Central memory CD4-positive, alpha-beta T cell (primary cell): ENCODE data around the gene KCMF1.

Experiments used
- DNase-seq: peaks from one replicate; pipeline ENCODE4 v3.0.0; 2022

Gene KCMF1

DNA sequence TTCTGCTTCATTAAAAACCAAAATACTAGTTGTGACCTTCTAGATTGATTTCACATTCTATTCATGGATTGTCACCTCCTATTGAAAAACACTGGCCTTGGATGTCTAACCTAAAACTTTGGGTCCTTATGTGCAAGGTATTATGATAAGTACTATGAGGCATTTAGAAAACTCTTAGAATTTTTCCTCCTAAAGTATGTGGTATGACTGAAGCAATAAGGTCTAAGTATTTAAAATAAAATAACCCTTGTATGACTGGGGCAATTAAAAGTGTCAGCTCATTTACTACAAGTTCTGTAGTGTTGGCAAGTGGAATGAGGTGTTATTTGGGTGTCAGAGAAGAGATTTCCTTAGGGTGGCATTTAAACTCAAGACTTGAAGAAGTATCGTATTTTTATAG, 15.1 kb downstream of the KCMF1 start:
- DNase-seq: no peak

DNA sequence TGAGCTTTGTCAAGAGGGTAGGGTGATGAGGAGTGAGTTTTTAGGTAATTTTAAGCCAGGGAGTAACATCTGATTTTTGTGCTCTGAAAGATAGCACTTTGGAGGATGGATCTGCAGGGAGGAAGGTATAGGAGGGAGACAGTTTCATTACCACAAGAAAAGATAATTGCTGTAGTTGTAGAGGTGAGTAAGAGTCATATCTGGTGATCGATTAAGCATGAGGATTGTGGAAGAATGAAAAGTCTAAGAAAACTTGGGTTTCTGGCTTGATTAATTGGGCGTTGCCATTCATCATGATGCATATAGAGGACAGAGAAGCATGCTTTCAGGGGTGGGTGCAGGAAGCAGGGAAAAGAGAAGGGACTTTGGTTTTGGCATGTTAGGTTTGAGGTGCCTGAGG, 18.5 kb downstream of the KCMF1 start:
- DNase-seq: no peak

DNA sequence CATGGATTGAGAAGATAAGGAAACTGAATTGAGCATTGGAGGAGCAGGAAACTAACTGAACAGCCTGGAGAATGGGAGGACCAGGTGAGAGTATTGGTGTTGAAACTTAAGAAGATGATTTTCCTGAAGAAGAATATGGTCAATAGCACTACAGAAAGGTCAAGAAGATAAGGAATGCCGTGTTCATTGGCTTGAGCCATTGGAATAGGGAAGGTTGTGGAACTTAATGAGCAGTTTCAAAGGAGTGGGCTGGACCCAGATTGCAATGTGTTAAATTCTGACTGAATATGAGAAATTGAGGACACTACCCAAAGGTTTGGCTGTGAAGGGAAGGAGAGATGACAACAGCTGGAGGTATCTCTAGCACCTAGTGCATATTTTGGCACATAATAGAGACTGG, 19.0 kb downstream of the KCMF1 start:
- no peak for DNase-seq

GRCh38 chr2:84991404-84992160, 20.6 kb downstream of the KCMF1 start:
- DNase-seq: no peak

DNA sequence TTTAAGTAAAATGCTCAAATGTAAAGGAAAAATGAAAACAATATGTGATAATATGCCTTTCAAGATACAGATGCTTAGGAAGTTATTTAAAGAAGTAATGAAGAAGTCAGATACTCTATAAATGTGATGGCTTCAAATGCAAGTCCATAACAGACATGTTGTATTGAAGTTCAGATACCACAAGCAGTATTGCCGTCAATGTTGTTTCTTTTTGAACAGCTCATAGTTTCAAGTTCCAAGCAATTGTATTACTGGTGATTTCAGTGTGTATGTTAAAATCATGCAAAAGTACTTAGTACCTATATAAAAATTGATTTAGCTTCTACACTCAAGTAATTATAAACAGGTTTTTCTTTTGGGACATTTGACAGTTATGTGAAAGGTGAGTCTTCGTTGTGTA, 24.9 kb downstream of the KCMF1 start:
- no peak for DNase-seq

- DNase-seq: no peak
Measured at GRCh38 chr2:84996909-84997308, 25.9 kb downstream of the KCMF1 start.

DNA sequence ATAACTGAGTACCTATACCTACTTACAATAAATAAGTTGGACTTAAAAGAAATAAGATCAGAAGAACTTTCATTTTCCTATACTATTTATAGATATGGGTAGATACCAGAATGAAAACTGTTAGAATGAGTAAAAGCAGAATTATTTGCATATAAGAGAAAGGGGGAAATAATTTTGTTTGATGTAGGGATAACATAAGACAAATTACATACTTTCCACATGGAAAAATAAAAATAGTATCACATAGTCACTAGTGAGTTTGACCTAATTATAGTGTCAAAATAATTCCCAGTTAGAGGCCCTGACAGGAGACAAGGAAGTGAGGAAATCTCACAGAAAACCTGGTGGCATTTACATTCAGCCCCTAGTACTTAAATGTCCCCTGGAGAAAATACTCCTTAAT, 28.6 kb downstream of the KCMF1 start:
- DNase-seq: no peak

DNA sequence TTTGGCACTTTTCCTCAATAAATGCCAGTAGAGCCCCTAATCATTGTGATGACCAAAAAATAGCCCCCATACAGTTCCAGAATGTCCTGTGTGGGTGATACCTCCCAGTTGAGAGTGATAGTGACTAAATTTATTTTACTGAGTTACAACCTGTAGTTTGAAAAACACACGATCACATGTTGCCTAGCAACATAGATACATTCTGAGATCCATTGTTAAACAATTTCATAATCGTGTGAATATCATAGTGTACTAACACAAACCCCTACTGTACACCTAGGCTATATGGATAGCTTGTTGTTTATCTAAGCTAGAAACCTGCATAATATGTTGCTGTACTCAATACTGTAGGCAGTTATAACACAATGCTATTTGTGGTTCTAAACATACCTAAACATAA, 30.6 kb downstream of the KCMF1 start:
- no peak for DNase-seq

DNA sequence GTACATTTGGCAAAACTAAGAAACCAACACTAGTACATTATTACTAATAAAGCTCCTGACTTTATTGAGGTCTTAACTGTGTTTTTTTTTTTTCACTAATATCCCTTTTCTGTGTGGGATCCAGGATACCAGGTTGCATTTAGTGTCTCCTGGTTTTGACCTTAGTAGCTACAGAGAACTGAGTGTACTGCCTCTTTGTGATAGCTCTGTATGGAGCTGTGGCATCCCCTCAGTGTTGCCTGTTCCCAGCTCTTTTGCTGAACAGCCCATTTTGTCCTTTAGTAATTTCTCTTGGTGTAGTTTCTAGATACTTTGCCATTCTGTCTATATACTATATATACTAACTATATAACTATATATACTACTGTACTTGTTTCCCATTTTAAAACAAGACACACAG, 31.6 kb downstream of the KCMF1 start:
- DNase-seq: no peak

DNA sequence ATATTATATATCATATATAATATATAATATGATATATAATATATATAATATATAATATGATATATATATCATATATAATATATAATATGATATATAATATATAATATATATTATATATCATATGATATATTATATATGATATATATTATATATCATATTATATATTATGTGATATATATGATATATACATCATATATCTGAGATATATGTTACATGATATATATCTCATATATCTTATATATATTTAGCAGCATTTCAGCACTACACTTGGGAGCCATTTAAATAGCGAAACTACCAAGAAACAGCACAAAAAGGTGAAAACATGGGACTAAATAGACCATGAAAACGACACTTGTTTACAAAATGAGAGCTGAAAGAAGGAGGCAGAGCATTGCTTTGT, 37.3 kb downstream of the KCMF1 start:
- no peak for DNase-seq

GRCh38 chr2:85009019-85009618, 38.2 kb downstream of the KCMF1 start:
- no peak for DNase-seq

- no peak for DNase-seq
Measured at GRCh38 chr2:85010404-85010803, 39.4 kb downstream of the KCMF1 start.

- DNase-seq: no peak
Measured at GRCh38 chr2:85011098-85011497, 40.1 kb downstream of the KCMF1 start.

GRCh38 chr2:85011747-85012146, 40.8 kb downstream of the KCMF1 start:
- no peak for DNase-seq

GRCh38 chr2:85012431-85012830, 41.5 kb downstream of the KCMF1 start:
- DNase-seq: no peak

DNA sequence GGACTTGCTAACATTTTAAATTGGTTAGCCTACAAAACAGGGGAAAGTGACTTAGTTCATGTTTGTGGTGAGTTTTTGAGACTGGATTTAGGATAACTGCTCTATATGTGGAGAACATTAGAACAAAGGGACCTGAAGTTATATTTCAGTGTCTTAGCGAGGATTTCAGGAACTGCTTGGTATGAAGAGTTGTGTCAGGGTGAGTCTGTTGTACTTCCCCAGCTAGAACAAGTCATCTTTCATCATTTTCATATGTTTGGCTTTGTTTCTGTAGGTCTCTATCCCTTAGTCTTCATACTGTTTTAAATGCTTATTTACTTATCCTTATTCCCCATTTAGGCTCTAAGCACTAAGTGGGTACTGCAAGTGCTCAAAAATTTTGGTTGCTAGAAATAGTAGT, 41.9 kb downstream of the KCMF1 start:
- no peak for DNase-seq

DNA sequence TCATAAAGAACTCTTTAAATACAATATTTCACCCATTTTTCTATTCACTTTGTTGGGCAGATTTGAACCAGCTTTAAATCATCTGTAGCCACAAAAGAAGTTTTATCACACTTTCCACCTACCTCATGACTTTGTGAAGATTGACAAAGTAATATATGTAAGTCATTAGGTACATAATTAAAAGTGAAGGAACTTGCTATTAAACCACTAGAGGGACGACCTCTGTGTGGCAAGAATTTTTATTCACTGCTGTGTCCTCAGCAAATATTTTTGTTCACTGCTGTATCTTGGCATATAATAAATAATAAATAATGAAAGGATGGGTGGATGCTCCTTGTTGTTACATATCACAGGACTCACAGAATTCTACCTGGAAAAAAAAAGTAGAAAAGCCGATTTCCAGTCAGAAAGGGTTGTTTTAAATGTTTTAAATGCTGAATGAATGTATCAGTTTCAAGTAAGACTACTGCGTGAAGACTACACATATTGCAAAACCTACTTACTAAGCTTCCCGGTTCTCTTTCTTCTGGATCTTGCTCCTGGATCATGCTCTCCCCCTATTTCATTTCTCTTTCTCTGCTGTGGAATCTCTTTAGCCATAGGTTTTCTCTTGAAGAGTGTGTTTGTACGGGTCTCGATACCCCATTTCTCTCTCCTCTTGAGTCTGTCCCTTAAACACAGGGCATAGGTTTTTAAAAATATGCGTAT, 44.8 kb downstream of the KCMF1 start:
- DNase-seq: no peak

GRCh38 chr2:85016446-85016845, 45.5 kb downstream of the KCMF1 start:
- no peak for DNase-seq

GRCh38 chr2:85017411-85018048, 46.6 kb downstream of the KCMF1 start:
- no peak for DNase-seq

- DNase-seq: no peak
Measured at GRCh38 chr2:85018049-85018447, 47.1 kb downstream of the KCMF1 start.

GRCh38 chr2:85019121-85019520, 48.2 kb downstream of the KCMF1 start:
- no peak for DNase-seq

- DNase-seq: no peak
Measured at GRCh38 chr2:85022232-85022631, 51.3 kb downstream of the KCMF1 start.

GRCh38 chr2:85024372-85025047, 53.5 kb downstream of the KCMF1 start:
- no peak for DNase-seq
